ENCODE data around the gene TLCD3B.
"Not testable (repeated sequence)": the region's sequence is repeated elsewhere in the genome, so short reads cannot be mapped to it uniquely, and the experiment has no call there.

DNA sequence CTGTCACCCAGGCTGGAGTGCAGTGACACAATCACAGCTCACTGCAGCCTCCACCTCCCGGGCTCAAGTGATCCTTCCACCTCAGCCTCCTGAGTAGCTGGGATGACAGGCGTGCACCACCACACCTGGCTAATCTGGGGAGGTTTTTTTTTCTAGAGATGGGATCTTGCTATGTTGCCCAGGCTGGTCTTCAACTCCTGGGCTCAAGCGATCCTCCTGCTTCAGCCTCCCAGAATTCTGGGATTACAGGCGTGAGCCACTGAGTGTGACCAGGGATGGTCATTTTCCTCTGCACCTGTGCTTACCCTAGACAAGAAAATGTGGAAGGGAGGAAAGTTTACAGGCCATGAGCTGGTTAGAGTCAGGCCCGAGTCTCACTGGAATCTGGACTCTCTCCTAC, 9.6 kb upstream of the TLCD3B start:
- TF ChIP-seq POLR2AphosphoS5 (IDR thresholded peaks at IDR 0.05; ENCODE audit: borderline replicate concordance, low read depth, low read length); EZH2 (IDR thresholded peaks at IDR 0.05): not testable (repeated sequence)

Data from SK-N-MC (cell line).